ENCODE measurements around the gene SACS. TPM values are rescaled to one million over a fixed set of nuclear protein-coding genes. Genes with fewer than 3 reads are reported as not detected.

The SACS gene
- total and polyA plus RNA-seq, 2 of the 4 experiments (the other 2 are of a cell fraction), result 14.7 to 121 TPM

DNA sequence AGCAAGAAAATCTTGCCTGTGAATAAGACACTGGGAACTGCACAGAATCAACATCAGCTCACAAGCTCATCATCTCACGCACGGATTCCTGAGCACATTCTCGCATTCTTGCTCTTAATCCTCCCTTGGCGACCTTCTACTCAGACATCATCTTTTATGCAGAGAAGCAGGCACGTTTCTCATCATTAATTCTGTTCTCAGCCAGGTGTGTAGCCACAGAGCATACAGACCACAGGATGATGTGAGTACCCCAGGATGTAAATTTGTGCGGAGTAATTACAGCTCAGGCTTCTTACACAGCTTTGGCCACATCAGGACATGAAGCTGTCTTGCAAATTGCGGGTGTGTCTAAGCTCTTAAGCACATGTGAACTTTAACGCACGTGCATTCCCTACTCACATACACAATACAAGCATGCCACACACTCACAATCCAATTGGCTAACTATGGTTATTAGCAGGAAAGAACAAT is 36.5 kb upstream of the SACS start:
- Histone ChIP-seq H3K18ac (ENCODE audit: low read depth, low read length) (peak overlapping the region; percentile 61), H3K79me1 (ENCODE audit: low read depth in 1 of 2, low read length in 2 of 2) (peaks cover 3 to 8% of the 10 kb centered on the region in 2 experiments; a peak in 2 of 4 replicates), H2AK5ac (ENCODE audit: low read depth, low read length) (peak overlapping the region; percentile 47), H3K4me1 (ENCODE audit: control insufficient read depth, insufficient read depth, low read length) (peaks cover 15% of the 10 kb centered on the region), H2BK15ac (ENCODE audit: low read depth, low read length) (peak overlapping the region; percentile 89), H2AFZ (replicated peaks; ENCODE audit: low read length, poor library complexity) (peak overlapping the region; percentile 6), H3K9me3 (ENCODE audit: control insufficient read depth, insufficient read depth, low read length) (no peaks in the 10 kb centered on the region), H4K8ac (ENCODE audit: low read depth in 2 of 2, low read length in 2 of 2) (peak overlapping the region; percentile 10 to 49; a peak in 1 of 4 replicates), H3K27ac (ENCODE audit: insufficient read depth, low read length) (peak overlapping the region; percentile 24; the same call in 1 of the 2 replicates), H3K9me1 (ENCODE audit: insufficient read depth, low read length) (peaks cover 7% of the 10 kb centered on the region), H3K56ac (ENCODE audit: extremely low read depth, insufficient read depth, low read length) (no peak overlapping the region), H3K36me3 (ENCODE audit: control insufficient read depth, insufficient read depth, low read length) (no peaks in the 10 kb centered on the region), H4K20me1 (ENCODE audit: insufficient read depth, low read length) (no peaks in the 10 kb centered on the region), H2BK120ac (ENCODE audit: low read depth, low read length) (peak overlapping the region; percentile 75), H2BK20ac (ENCODE audit: low read depth, low read length) (peak overlapping the region; percentile 65), H3K23ac (ENCODE audit: low read depth, low read length) (0 out of 2 replicates have a peak overlapping the region, but pooled peaks have one; percentile 10), H3K14ac (replicated peaks; ENCODE audit: low read depth, low read length) (peak overlapping the region; percentile 34; the same call in 1 of the 2 replicates), H3K27me3 (ENCODE audit: control insufficient read depth, insufficient read depth, low read length) (no peaks in the 10 kb centered on the region), H3K9ac (ENCODE audit: low read depth, low read length) (0 out of 2 replicates have a peak overlapping the region, but pooled peaks have one; percentile 3), H3K4me3 (ENCODE audit: insufficient read depth, low read depth, low read length) (no peak overlapping the region), H4K5ac (ENCODE audit: low read depth, low read length) (peak overlapping the region; percentile 85), H2BK5ac (ENCODE audit: low read depth, low read length, poor library complexity, severe bottlenecking) (peak overlapping the region; percentile 77), H4K91ac (ENCODE audit: insufficient read depth, low read depth, low read length) (peak overlapping the region; percentile 76), H3K4me2 (ENCODE audit: low read depth, low read length) (peak overlapping the region; percentile 23; the same call in 1 of the 2 replicates), H3K4ac (ENCODE audit: low read depth, low read length) (peak overlapping the region; percentile 69), H2AK9ac (replicated peaks; ENCODE audit: low read depth, low read length, poor library complexity) (peak overlapping the region; percentile 7)
- DNase-seq (peak; percentile 83), ATAC-seq (ENCODE audit: low read depth) (0 out of 2 replicates have a peak, but pooled peaks have one; percentile 3)
- in situ Hi-C loops (cut with MboI; ENCODE audit: low sequenced_read_pairs), result loop anchor here (5.0 kb wide), 2 partner anchors 107 to 397 kb away; no protein-coding TSS in a partner anchor
- TF ChIP-seq CEBPB (IDR thresholded peaks at IDR 0.05; ENCODE audit: low read depth, low read length), result no peak
- no peak for TF ChIP-seq NFE2L2 (IDR thresholded peaks at IDR 0.05; ENCODE audit: low read depth, low read length)
- TF ChIP-seq, protein P1, sequence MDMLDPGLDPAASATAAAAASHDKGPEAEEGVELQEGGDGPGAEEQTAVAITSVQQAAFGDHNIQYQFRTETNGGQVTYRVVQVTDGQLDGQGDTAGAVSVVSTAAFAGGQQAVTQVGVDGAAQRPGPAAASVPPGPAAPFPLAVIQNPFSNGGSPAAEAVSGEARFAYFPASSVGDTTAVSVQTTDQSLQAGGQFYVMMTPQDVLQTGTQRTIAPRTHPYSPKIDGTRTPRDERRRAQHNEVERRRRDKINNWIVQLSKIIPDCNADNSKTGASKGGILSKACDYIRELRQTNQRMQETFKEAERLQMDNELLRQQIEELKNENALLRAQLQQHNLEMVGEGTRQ (IDR thresholded peaks at IDR 0.05; ENCODE audit: low read depth, low read length), result no peak
- TF ChIP-seq, protein P2, sequence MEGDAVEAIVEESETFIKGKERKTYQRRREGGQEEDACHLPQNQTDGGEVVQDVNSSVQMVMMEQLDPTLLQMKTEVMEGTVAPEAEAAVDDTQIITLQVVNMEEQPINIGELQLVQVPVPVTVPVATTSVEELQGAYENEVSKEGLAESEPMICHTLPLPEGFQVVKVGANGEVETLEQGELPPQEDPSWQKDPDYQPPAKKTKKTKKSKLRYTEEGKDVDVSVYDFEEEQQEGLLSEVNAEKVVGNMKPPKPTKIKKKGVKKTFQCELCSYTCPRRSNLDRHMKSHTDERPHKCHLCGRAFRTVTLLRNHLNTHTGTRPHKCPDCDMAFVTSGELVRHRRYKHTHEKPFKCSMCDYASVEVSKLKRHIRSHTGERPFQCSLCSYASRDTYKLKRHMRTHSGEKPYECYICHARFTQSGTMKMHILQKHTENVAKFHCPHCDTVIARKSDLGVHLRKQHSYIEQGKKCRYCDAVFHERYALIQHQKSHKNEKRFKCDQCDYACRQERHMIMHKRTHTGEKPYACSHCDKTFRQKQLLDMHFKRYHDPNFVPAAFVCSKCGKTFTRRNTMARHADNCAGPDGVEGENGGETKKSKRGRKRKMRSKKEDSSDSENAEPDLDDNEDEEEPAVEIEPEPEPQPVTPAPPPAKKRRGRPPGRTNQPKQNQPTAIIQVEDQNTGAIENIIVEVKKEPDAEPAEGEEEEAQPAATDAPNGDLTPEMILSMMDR (conservative IDR thresholded peaks at IDR 0.05; ENCODE audit: low read depth, low read length), result no peak
- TF ChIP-seq BHLHE40 (IDR thresholded peaks at IDR 0.05; ENCODE audit: low read depth, low read length), result peak; percentile 15; the same call in 1 of the 2 replicates
- dilution Hi-C loops (cut with HindIII; ENCODE audit: low sequenced_read_pairs, unreplicated experiment), result no loop called here
- ChIA-PET POLR2A (ENCODE audit: unreplicated experiment) (interaction anchor here (0.6 kb wide), 1 partner anchor 71 kb away, joined by 3 read pairs; no protein-coding TSS in a partner anchor), CTCF (no interaction called here)
- intact Hi-C loops (cut with micrococcal nuclease), result loop anchor here (5.0 kb wide), 1 partner anchor 32 kb away; no protein-coding TSS in a partner anchor
- WGBS, 2 experiments (ENCODE audit: extremely low coverage in 2 of 2, insufficient read length in 1 of 2), result 76% methylated on average over 3 of the region's 9 CpGs; no CpG with 5 or more reads in 1 of the 2 experiments
- no TSS peak for BruUV-seq (replicated peaks)

Measured in IMR-90 (cell line).